Lower leg skin (tissue), 3 donors: ENCODE results near the gene HSF4.
"Not testable (repeated sequence)": the region's sequence is repeated elsewhere in the genome, so short reads cannot be mapped to it uniquely, and the experiment has no call there.

Experiments used
- POLR2A ChIP-seq, 2 donors: fragments of 450-650 bp; IDR thresholded peaks; one replicate each; pipeline ENCODE4 v1.6.1; 2016 to 2017; ENCODE audit warnings: antibody characterized with exemption in 2 of 2, mild to moderate bottlenecking in 1 of 2, moderate library complexity in 1 of 2
- TF ChIP-seq, protein P1 (sequence below), 3 donors: fragments of 450-650 bp; IDR thresholded peaks; one replicate each; pipeline ENCODE4 v1.5.1; 2016; ENCODE audit warnings: antibody characterized with exemption in 3 of 3, mild to moderate bottlenecking in 3 of 3, moderate library complexity in 2 of 3

DNA sequence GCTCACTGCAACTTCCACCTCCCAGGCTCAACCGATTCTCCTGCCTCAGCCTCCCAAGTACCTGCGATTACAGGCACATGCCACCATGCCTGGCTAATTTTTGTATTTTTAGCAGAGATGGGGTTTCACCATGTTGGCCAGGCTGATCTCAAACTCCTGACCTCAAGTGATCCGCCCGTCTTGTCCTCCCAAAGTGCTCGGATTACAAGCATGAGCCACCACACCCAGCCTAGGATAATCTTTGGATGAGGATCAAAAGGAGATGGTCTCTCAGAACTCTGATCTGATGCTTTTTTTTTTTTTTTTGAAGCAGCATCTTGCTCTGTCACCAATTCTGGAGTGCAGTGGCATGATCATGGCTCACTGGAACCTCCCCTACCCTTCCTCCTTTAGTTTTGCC lies 41.7 kb upstream of the HSF4 start:
- TF ChIP-seq, protein P1, sequence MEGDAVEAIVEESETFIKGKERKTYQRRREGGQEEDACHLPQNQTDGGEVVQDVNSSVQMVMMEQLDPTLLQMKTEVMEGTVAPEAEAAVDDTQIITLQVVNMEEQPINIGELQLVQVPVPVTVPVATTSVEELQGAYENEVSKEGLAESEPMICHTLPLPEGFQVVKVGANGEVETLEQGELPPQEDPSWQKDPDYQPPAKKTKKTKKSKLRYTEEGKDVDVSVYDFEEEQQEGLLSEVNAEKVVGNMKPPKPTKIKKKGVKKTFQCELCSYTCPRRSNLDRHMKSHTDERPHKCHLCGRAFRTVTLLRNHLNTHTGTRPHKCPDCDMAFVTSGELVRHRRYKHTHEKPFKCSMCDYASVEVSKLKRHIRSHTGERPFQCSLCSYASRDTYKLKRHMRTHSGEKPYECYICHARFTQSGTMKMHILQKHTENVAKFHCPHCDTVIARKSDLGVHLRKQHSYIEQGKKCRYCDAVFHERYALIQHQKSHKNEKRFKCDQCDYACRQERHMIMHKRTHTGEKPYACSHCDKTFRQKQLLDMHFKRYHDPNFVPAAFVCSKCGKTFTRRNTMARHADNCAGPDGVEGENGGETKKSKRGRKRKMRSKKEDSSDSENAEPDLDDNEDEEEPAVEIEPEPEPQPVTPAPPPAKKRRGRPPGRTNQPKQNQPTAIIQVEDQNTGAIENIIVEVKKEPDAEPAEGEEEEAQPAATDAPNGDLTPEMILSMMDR (IDR thresholded peaks at IDR 0.05), result not testable (repeated sequence)
- TF ChIP-seq POLR2A (IDR thresholded peaks at IDR 0.05), result not testable (repeated sequence)
